GM18909 (cell line): Measurements from ENCODE around the gene SDSL.

Source experiments
- ATAC-seq: cut with Tn5 transposase; IDR thresholded peaks from one replicate; pipeline ENCODE4 v1.9.1; 2021; ENCODE audit warnings: mild to moderate bottlenecking; ENCODE audit not compliant: unreplicated experiment, poor library complexity

Gene SDSL

GRCh38 chr12:113443030-113443539, 20.9 kb downstream of the SDSL start:
- no peak for ATAC-seq

GRCh38 chr12:113445544-113446171, 23.5 kb downstream of the SDSL start:
- ATAC-seq, result no peak

- ATAC-seq, result no peak
Observed at GRCh38 chr12:113448873-113449272, 26.7 kb downstream of the SDSL start.

GRCh38 chr12:113449299-113449698, 27.1 kb downstream of the SDSL start:
- no peak for ATAC-seq

- no peak for ATAC-seq
Observed at GRCh38 chr12:113449839-113450238, 27.7 kb downstream of the SDSL start.

GRCh38 chr12:113452458-113452857, 30.3 kb downstream of the SDSL start:
- ATAC-seq, result no peak

- ATAC-seq, result no peak
Observed at GRCh38 chr12:113453330-113453729, 31.1 kb downstream of the SDSL start.

- ATAC-seq, result no peak
Observed at GRCh38 chr12:113456199-113456598, 34.0 kb downstream of the SDSL start.

- ATAC-seq, result no peak
Observed at GRCh38 chr12:113456761-113457160, 34.6 kb downstream of the SDSL start.

GRCh38 chr12:113457185-113457584, 35.0 kb downstream of the SDSL start:
- no peak for ATAC-seq

- no peak for ATAC-seq
Observed at GRCh38 chr12:113457710-113458109, 35.5 kb downstream of the SDSL start.

GRCh38 chr12:113459981-113460380, 37.8 kb downstream of the SDSL start:
- ATAC-seq, result no peak

GRCh38 chr12:113461666-113462065, 39.5 kb downstream of the SDSL start:
- no peak for ATAC-seq

- ATAC-seq, result no peak
Observed at GRCh38 chr12:113462117-113462774, 40.1 kb downstream of the SDSL start.

GRCh38 chr12:113462998-113463745, 41.0 kb downstream of the SDSL start:
- ATAC-seq, result no peak

- ATAC-seq, result no peak
Observed at GRCh38 chr12:113463746-113464451, 41.7 kb downstream of the SDSL start.

- no peak for ATAC-seq
Observed at GRCh38 chr12:113464452-113464775, 42.2 kb downstream of the SDSL start.

- ATAC-seq, result no peak
Observed at GRCh38 chr12:113464852-113465719, 42.9 kb downstream of the SDSL start.

- ATAC-seq, result no peak
Observed at GRCh38 chr12:113465808-113466453, 43.8 kb downstream of the SDSL start.
